ENCODE data around the gene TIPIN.

GRCh38 chr15:66388043-66388363 lies 31.5 kb upstream of the TIPIN start:
- TF ChIP-seq ZNF281 (CRISPR knock-in tag; IDR thresholded peaks at IDR 0.05), result no peak
- TF ChIP-seq, protein P1, sequence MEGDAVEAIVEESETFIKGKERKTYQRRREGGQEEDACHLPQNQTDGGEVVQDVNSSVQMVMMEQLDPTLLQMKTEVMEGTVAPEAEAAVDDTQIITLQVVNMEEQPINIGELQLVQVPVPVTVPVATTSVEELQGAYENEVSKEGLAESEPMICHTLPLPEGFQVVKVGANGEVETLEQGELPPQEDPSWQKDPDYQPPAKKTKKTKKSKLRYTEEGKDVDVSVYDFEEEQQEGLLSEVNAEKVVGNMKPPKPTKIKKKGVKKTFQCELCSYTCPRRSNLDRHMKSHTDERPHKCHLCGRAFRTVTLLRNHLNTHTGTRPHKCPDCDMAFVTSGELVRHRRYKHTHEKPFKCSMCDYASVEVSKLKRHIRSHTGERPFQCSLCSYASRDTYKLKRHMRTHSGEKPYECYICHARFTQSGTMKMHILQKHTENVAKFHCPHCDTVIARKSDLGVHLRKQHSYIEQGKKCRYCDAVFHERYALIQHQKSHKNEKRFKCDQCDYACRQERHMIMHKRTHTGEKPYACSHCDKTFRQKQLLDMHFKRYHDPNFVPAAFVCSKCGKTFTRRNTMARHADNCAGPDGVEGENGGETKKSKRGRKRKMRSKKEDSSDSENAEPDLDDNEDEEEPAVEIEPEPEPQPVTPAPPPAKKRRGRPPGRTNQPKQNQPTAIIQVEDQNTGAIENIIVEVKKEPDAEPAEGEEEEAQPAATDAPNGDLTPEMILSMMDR (IDR thresholded peaks at IDR 0.05), result no peak
